Activated CD4-positive, alpha-beta T cell treated with anti-CD3 and anti-CD28 coated beads for 48 hours (primary cell): Measurements from ENCODE around the gene LMAN2L.

Experiments used
- DNase-seq: peaks from one replicate; pipeline ENCODE4 v3.0.0-alpha.2; 2020

The LMAN2L gene

GRCh38 chr2:96739633-96740428 is at the start of gene LMAN2L:
Gene LMAN2L (minus strand): TSS chr2:96740064. CDS start chr2:96740040, 24 bp downstream.
- DNase-seq, result peak; percentile 99

GRCh38 chr2:96789245-96789617 is 49.4 kb upstream of the LMAN2L start:
- no peak for DNase-seq

GRCh38 chr2:96788442-96789244 is 48.8 kb upstream of the LMAN2L start:
- no peak for DNase-seq

- DNase-seq, result no peak
Measured at GRCh38 chr2:96787411-96787810, 47.5 kb upstream of the LMAN2L start.

GRCh38 chr2:96783388-96783787 is 43.5 kb upstream of the LMAN2L start:
- DNase-seq, result no peak

- DNase-seq, result no peak
Measured at GRCh38 chr2:96775160-96775559, 35.3 kb upstream of the LMAN2L start.

GRCh38 chr2:96773922-96774321 is 34.1 kb upstream of the LMAN2L start:
- DNase-seq, result peak; percentile 52

GRCh38 chr2:96772903-96773671 is 33.2 kb upstream of the LMAN2L start:
- peak; percentile 32 for DNase-seq

GRCh38 chr2:96771796-96772618 is 32.1 kb upstream of the LMAN2L start:
- DNase-seq, result no peak

- DNase-seq, result no peak
Measured at GRCh38 chr2:96770442-96771202, 30.8 kb upstream of the LMAN2L start.

- DNase-seq, result no peak
Measured at GRCh38 chr2:96769814-96770213, 29.9 kb upstream of the LMAN2L start.

- no peak for DNase-seq
Measured at GRCh38 chr2:96768083-96768561, 28.3 kb upstream of the LMAN2L start.

GRCh38 chr2:96767135-96767871 is 27.4 kb upstream of the LMAN2L start:
- DNase-seq, result no peak

GRCh38 chr2:96764253-96764637 is 24.4 kb upstream of the LMAN2L start:
- no peak for DNase-seq

- peak; percentile 21 for DNase-seq
Measured at GRCh38 chr2:96763511-96764252, 23.8 kb upstream of the LMAN2L start.

- DNase-seq, result no peak
Measured at GRCh38 chr2:96762529-96763311, 22.9 kb upstream of the LMAN2L start.

- no peak for DNase-seq
Measured at GRCh38 chr2:96760986-96761832, 21.3 kb upstream of the LMAN2L start.
